HG03175 (cell line): ENCODE results near the gene SOAT1.
"Not testable (repeated sequence)": the region's sequence is repeated elsewhere in the genome, so short reads cannot be mapped to it uniquely, and the experiment has no call there.

Experiments used
- ATAC-seq: cut with Tn5 transposase; IDR thresholded peaks from one replicate; pipeline ENCODE4 v1.9.1; 2021; ENCODE audit warnings: mild to moderate bottlenecking, moderate library complexity; ENCODE audit not compliant: unreplicated experiment

SOAT1 gene

DNA sequence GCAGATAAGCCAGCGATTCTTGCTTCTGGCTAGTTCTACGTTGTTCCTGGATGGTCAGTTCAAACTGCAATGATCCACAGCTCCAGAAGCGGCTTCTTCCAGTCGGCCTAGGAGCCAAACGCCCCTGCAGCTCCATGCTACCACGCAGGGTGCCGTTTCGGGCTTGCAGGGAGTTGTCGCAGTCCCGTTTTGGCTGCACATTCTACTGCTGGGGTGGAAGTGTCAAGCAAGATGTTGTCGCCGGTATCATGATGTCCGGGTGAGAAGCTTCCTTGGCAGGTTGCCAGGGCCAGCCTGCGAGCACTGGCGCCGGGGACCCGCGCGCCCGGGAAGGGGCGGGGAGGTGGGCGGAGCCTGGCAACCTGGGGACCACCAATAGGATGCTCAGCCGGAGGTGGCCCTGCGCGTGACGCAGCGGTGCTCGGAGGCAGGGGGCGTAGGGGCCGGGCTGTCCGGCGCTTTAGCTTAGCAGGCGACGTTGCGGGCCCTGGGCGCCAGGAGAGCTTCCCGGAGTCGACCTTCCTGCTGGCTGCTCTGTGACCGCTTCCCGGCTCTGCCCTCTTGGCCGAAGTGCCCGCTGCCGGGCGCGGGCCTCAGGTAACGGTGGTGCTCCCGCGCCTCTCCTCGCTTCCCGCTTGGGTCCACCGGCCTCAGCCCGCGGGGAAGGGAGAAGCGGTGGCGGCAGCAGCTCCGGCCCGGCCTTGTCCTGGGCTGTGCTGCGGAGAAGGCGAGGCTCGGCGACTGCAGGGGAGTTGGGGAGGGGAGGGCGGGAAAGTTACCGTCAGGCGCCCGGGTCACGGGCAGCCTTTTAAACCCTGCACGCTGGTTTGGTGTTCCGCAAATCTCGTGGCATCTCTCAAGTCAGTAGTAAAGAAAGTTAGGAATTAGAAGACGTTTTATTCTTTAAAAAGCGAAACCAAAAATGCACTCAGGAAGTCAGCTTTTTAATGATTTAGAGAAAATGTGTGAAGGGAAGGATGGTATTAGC, at the start of gene SOAT1:
TSS of gene SOAT1 (plus strand) at position 458 of the 988 bp plus-strand sequence. CDS start 8,888 bp downstream, outside the sequence.
- ATAC-seq, result peak; percentile 96

DNA sequence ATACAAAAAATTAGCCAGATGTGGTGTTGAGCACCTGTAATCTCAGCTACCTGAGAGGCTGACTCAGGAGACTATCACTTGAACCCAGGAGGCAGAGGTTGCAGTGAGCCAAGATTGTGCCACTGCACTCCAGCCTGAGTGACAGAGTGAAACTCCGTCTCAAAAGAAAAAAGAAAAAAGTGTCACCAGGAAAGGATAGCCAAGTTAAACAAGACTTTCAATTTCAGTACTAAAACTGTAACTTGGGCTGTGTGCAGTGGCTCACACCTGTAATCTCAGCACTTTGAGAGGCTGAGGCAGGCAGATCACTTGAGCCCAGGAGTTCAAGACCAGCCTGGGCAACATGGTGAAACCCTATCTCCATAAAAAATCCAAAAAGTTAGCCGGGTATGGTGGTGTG, 48.2 kb upstream of the SOAT1 start:
- not testable (repeated sequence) for ATAC-seq

DNA sequence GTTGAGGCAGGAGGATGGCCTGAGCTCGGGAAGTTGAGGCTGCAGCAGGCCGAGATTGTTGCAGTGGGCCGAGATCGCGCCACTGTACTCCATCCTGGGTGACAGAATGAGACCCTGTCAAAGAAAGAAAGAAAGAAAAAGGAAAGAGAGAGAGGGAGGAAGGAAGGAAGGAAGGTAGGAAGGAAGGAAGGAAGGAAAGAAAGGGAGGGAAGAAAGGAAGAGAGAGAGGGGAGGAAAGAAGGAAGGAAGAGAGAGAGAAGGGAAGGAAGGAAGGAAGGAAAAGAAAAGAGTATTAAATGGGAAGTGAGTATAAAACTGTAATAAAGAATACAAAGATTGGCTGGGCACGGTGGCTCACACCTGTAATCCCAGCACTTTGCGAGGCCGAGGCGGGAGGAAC, 45.7 kb upstream of the SOAT1 start:
- no peak for ATAC-seq

DNA sequence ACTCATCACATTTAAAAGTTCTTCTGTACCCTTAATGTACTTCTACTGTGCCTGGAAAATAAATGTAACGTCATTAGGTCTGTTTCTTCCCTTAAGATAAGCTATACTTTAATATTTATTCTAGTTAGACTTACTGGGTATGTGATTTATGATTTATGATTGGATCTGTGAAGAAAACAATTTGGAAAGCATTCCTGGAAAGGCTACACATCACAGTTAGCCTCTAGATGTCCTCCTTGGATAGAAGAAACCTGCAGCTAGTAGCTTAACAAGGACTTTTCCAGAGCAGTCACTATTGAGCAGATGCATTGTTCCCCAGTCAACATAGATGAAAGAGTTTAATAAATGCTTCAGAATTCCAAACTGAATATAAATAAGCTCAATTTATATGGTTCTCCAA, 41.9 kb upstream of the SOAT1 start:
- ATAC-seq, result no peak

DNA sequence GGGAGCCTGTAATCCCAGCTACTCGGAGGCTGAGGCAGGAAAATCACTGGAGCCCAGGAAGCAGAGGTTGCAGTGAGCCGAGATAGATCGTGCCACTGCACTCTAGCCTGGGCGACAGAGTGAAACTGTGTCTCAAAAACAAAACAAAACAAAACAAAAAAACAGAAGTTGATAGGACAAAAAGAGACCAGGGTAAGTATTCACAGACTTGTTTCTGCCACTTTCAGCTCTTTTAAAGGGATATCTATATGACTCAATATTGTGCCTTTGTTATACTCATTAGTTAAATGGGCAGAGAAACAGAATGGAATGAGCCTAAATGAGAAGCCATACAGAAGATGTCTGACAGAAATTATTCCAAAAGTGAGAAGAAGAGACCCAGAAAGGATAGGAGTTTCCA, 41.0 kb upstream of the SOAT1 start:
- ATAC-seq, result no peak

DNA sequence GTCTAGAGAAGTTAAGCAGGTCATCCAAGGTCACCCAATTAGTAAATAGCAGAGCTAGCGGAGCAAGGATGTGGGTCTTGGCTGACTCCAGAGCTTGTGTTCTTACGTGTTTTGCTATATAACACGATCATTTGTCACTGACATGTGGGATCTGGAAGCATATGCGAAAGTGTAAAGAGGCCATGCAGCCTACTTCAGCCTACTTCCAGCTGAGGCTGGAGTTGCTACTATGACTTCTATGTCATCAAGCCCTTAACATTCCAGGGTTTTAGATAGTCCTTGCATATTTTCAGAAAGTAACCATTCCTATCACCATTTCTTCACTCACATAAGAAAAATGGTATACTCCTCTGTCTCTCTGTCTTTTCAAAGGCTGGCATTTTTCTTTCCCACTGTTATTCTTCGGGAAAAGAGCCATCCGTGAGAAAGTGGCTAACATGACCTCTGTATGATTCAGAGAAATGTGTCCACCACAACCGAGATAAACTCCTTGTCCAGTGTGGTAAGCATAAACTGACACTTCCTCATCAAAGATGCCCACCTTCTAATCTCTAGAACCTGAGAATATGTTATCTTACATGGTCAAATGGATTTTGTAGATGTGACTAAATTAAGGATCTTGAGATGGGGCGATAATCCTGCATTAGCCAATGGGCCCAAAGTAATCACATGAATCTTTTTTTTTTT, 40.2 kb upstream of the SOAT1 start:
- ATAC-seq, result no peak

DNA sequence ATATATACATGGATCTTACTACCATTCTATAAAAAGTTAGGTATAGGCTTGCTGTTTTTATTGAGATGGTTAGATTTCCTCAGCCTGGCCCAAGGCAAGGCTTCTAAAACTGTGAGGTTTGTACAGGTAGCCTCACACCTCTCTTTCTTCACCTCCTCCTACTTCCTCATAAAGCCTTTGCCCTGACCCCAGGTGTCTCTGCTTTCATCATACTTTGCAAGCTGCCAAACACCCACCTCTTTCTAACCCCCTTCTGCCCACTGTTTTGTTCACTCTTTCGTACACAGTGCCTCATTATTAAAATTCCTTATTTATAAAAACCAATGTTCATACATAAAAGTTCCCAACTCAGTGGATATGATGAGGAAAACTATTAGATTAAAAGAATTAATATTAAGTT, 31.4 kb upstream of the SOAT1 start:
- no peak for ATAC-seq

DNA sequence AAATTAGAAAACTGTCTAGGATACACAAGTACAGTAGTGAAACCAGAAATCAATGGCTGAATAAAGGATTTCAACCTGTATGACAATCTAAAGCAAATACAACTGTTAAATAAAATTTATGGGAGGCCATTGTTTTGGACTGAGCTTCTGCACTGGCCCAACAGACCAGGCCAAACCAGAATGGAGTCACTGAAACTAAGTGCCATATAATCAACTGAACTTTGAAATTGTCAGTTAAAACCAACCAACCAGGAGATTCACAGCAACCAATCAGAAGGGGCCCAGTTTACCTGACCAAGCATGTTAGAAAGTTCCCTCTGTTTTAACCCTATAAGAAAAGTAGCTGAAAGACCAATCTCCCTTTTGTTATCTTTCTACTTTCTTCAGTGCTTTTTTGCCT, 30.5 kb upstream of the SOAT1 start:
- ATAC-seq, result no peak

DNA sequence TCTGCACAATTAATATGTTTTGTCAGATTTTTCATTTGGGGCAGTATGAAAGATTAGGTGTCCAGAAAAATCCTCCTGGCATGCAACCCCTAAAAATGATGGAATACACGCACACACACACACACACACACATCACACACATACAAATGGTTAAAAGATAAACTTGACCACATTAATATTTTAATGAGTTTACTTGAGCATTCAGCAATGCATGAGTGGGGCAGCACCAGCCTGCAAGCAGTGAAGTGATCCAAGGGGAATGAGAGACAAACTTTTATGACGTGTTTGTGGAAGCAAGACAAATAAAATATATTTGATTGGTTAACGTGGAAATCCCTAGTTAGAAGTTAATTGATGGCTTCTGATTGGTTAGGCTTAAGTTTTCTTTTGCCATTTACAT, 29.1 kb upstream of the SOAT1 start:
- no peak for ATAC-seq

DNA sequence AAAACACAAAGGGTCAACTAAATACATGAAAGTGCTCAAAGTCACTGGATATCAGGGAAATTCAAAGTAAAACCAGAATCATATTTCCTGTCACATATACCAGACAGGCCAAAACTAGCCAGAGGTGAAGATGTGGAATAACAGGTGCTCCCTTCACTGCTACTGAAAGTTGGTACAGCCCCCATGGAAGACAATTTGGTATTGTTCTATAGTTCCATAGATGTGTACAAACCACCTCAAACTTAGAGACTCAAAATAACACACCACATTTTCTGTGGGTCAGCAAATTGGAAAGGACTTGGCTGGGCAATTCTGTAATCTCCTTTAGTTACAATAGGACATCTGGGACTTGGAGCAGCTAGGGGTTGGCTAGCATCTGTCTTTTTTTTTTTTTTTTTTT, 24.5 kb upstream of the SOAT1 start:
- no peak for ATAC-seq

DNA sequence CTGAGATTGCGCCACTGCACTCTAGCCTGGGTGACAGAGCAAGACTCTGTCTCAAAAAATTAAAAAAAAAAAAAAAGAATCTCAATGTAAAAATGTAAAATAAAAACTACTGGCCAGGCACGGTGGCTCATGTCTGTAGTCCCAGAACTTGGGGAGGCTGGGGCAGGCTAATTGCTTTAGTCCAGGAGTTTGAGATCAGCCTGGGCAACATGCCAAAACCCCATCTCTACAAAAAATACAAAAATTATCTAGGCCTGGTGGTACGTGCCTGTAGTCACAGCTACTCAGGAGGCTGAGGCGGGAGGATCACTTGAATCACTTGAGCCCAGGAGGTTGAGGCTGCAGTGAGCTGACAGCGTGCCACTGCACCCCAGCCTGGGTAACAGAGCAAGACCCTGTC, 19.2 kb upstream of the SOAT1 start:
- not testable (repeated sequence) for ATAC-seq

DNA sequence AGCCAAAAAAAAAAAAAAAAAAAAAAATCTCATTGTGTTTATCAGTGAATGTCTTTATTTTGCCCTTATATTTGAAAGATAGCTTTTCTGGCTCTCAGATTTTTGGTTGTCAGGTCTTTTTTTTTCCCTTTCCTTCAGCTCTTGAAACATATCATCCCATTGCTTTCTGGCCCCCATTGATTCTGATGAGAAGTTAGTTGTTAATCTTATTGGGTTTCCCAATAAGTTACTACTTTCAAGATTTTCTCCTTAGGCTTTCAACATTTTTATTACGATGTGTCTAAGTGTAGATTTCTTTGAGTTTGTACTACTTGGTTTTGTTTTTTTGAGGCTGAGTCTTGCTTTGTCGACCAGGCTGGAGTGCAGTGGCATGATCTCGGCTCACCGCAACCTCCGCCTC, 14.7 kb upstream of the SOAT1 start:
- ATAC-seq, result no peak

DNA sequence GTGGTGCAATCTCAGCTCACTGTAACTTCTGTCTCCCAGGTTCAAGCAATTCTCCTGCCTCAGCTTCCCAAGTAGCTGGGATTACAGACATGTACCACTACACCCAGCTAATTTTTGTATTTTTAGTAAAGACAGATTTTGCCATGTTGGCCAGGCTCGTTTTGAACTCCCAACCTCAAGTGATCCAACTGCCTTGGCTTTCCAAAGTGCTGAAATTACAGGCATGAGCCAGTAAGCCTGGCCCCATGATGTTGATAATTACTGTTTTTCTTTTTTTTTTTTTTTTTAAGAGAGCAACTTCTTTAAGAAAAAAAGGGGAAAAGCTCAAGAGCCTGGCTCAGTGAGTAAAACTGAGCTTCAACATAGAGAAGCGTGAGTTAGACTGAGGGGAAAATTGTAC, 9.6 kb upstream of the SOAT1 start:
- ATAC-seq, result no peak

DNA sequence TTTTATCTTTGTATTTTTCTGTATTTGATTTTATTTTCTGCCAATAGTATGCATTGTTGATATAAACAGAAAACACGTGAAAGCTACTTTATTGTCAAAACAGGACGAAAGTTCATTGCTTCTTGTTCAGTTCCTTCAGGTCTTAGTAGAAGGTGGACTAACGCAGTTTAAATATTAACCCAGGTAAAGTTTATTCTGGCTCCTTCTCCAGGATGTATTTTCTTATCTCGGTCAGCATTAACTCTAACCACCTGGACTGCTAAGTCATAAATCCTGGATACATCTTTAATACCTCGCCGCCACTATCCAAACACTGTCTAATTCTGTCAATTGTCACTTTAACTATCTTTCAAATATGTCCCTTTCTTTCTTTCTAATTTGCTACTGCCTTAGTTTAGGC, 5.7 kb upstream of the SOAT1 start:
- ATAC-seq, result no peak

DNA sequence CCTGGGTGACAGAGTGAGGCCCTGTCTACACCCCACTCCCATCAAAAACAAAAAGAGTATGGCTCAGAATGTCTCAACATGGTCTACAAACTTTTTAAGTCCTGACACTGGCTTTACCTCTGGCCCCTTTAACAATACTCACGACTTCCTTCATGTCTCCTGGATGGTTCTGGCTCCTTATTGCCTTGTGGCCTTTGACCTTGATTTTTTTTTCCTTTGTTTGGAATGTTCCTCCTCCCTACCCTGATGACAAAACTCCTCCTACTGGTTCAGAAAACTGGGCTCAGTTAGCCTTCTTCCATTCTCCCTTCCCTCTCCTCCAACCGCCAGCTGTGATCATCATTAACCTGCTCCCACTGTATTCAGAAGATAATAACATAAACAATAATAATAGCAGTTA, 4.6 kb upstream of the SOAT1 start:
- ATAC-seq, result no peak

DNA sequence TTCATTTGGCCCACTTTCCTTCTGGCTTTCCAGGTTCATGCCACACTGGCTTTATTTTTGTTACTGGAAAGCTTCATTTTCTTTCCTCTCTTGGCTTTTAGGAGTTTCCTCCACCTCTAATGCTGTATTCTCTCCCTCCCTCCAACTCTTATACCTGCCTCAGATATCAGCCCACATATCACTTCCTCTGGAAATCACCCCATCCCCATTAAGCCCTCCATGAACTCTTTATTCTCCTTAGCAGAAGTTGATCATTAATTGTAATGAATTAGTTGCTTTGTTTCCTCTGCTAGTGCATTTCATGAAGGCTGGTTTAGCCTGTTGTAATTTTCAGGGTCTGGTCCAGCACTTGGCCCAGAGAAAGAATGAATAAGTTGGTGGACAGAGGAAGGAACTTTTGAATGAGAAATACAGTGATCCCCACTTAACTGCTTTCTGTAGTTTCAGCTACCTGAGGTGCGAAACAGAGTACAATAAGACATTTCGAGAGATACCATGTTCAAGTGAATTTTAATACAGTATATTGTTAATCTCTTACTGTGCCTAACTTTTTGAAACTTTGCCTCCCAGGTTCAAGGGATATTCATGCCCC, 1.7 kb downstream of the SOAT1 start:
- ATAC-seq, result no peak

DNA sequence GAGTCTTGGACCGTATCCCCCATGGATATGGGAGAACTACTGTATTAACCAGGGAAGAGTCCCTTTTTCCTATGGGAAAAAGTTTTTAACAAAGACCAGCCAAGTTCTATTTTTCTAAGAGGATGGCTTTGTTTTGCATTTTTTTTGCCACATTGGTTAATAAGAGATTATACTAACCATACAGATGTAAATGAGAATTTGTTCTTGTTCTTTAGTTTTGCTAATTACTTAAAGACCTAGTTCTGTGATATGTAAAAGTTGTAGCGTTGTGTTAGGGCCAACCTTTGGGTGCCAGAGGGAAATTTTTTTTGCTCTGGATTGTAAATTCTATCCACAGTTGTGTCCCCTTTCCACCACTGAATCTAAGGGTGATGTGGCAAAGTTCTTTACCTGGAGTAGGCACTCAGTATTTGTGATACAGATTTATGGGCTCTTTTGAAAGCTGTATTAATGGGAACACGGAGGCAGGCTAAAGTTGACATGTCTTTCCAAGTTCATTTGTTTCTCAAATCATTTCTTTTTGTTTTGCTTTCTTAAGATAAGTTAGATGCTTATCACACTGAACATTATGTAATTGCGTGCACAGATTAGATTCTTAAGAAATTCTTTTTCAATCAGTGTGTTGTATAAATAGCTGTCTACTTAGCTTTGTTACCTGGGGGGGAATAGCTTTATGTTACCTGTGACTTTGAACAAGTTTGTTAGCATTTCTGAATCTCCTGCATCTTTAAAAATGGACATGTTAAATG, 2.9 kb downstream of the SOAT1 start:
- ATAC-seq, result no peak

DNA sequence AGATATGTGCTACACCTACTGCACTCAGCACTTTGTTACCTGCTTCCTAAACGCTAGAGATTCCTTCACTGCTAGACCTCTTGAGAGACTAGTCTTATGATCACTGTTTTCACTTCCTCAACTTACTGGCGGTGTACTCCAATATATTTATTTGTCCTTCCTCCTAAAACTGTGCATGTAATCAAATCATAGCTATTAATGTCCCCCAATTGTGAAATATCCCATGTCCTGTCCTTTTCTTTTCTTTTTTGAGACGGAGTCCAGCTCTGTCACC, 3.4 kb downstream of the SOAT1 start:
- no peak for ATAC-seq

DNA sequence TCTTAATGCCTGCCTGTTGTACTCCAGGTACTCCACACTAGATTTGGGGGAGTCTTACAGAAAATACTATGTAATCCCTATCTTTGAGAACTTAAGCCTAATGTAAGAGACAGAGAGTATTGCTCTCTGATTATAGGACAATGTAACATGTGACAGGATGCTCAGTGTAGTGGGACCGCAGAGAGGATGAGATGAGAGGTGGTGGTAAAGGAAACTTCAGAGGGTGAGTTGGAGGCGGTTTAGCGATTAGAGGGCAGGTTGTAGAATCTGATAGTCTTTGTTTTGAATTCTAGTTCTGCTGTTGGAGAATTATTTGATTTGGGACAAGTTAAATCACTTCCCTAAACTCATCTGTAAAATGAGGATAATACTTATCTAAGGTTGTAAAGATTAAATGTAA, 5.4 kb downstream of the SOAT1 start:
- ATAC-seq, result peak; percentile 89

DNA sequence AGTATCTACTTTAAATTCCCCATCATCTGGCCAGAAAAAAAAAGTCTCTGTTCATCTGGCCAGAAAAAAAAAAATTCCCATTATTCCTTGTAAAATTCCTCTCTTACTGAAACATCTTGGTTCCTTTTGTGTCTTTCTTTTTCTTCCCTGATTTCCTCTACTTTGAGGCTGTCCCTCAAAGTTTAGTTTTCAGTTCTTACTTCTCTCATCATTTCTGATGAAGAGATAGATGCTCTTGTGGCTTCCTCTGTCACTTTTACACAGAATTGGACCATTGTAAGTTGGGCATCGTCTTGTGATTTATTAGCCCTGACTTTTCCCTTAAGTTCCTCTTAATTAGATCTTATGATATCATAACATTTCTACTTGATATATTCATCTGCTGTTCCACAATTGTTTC, 6.5 kb downstream of the SOAT1 start:
- no peak for ATAC-seq

DNA sequence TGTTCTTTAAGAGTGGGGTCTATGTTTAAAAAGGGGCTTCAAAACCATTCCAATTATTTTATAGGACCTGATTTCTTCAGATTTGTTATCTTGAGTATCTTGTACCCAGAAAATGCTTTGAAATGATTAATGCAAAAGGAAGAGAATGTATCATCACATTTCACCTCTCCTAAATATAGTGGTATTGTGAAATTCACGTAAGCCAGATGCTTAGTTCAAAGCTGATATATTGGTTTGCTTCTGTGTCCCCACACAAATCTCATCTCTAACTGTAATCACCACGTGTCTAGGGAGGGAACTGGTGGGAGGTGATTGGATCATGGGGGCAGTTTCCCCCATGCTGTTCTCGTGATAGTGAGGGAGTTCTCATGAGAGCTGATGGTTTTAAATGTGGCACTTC, 8.5 kb downstream of the SOAT1 start:
- no peak for ATAC-seq
